HG03175 (cell line): ENCODE results near the gene SERPINA3.
"Not testable (repeated sequence)": the region's sequence is repeated elsewhere in the genome, so short reads cannot be mapped to it uniquely, and the experiment has no call there.

Source experiments
- ATAC-seq: cut with Tn5 transposase; IDR thresholded peaks from one replicate; pipeline ENCODE4 v1.9.1; 2021; ENCODE audit warnings: mild to moderate bottlenecking, moderate library complexity; ENCODE audit not compliant: unreplicated experiment

The SERPINA3 gene

GRCh38 chr14:94631050-94631449 lies 18.9 kb downstream of the SERPINA3 start:
- ATAC-seq: no peak

- ATAC-seq: no peak
Measured at GRCh38 chr14:94631536-94632304, 19.5 kb downstream of the SERPINA3 start.

- ATAC-seq: no peak
Measured at GRCh38 chr14:94632305-94632590, 20.1 kb downstream of the SERPINA3 start.

- no peak for ATAC-seq
Measured at GRCh38 chr14:94633121-94633520, 20.9 kb downstream of the SERPINA3 start.

GRCh38 chr14:94635154-94635553 lies 23.0 kb downstream of the SERPINA3 start:
- ATAC-seq: no peak

GRCh38 chr14:94636744-94637412 lies 24.7 kb downstream of the SERPINA3 start:
- no peak for ATAC-seq

- ATAC-seq: not testable (repeated sequence)
Measured at GRCh38 chr14:94637814-94638213, 25.6 kb downstream of the SERPINA3 start.

- no peak for ATAC-seq
Measured at GRCh38 chr14:94638339-94638738, 26.1 kb downstream of the SERPINA3 start.

- no peak for ATAC-seq
Measured at GRCh38 chr14:94638961-94639817, 27.0 kb downstream of the SERPINA3 start.

- ATAC-seq: no peak
Measured at GRCh38 chr14:94640721-94641631, 28.8 kb downstream of the SERPINA3 start.

GRCh38 chr14:94641632-94641955 lies 29.4 kb downstream of the SERPINA3 start:
- no peak for ATAC-seq

- ATAC-seq: no peak
Measured at GRCh38 chr14:94643316-94644101, 31.3 kb downstream of the SERPINA3 start.

GRCh38 chr14:94644102-94644535 lies 31.9 kb downstream of the SERPINA3 start:
- ATAC-seq: no peak

- ATAC-seq: no peak
Measured at GRCh38 chr14:94646066-94646465, 33.9 kb downstream of the SERPINA3 start.

- no peak for ATAC-seq
Measured at GRCh38 chr14:94646481-94646880, 34.3 kb downstream of the SERPINA3 start.

GRCh38 chr14:94648801-94649200 lies 36.6 kb downstream of the SERPINA3 start:
- ATAC-seq: no peak

GRCh38 chr14:94649543-94650443 lies 37.6 kb downstream of the SERPINA3 start:
- ATAC-seq: no peak

GRCh38 chr14:94650444-94650775 lies 38.2 kb downstream of the SERPINA3 start:
- no peak for ATAC-seq
